Measurements from ENCODE around the gene GRM7. TPM values are rescaled to one million over a fixed set of nuclear protein-coding genes. Genes with fewer than 3 reads are reported as not detected.

The GRM7 gene
- total RNA-seq, 1 donor from 2014 or later = 0.80 TPM

DNA sequence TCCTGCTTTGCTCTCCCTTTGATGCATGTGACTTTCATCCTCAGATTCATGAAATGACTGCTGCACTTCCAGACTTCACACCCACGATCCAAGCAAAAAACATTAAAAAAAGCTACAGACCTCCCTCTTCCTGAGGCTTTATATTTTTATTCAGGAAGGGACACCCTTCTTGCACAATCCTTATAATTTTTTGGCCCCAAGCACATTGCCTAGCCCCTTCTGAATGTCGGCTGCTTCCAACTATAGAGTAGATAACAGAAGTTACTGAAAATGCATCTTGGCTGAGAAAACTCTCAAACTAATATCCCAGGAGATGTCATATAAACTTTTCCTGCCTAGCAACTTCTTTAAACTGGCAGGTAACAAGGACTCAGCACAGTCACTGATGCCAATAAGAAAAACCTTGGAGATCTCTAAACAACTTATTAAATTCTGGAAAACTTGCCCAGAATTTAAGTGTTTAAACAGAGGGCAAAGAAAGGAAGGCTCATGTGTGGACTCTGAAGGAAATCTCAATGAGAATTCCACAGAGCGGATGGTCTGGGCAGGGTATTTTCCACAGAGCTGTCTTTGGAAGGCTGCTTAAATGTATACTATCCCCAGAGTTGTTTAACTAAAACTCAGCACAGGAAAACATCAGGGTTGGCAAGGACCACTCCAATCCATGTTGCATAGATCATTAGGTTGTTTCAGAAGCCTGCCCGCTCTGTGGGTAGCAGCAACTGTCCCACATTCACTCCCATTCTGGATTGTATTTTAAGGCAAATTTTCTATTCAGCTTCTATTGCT is 893.9 kb downstream of the GRM7 start:
- no peaks in the 10 kb centered on the region for H3K36me3 ChIP-seq
- no peak for DNase-seq (ENCODE audit: low spot score)
- no peaks in the 10 kb centered on the region for H3K36me3 Mint-ChIP-seq
- no peak overlapping the region for H3K9ac ChIP-seq
- H3K79me2 ChIP-seq (ENCODE audit: low read depth) = no peaks in the 10 kb centered on the region
- H2AFZ ChIP-seq (replicated peaks) = no peak overlapping the region
- H3K27me3 ChIP-seq = no peaks in the 10 kb centered on the region
- H3K4me3 ChIP-seq = no peak overlapping the region
- H3K27ac ChIP-seq = no peak overlapping the region
- no peaks in the 10 kb centered on the region for H3K9me3 ChIP-seq (ENCODE audit: low read depth)
- no peak overlapping the region for H3K4me3 Mint-ChIP-seq
- H3K4me1 Mint-ChIP-seq = no peaks in the 10 kb centered on the region
- no peaks in the 10 kb centered on the region for H3K4me1 ChIP-seq
- no peaks in the 10 kb centered on the region for H3F3A ChIP-seq (ENCODE audit: low read depth)
- no peaks in the 10 kb centered on the region for H3K9me3 Mint-ChIP-seq
- H4K20me1 ChIP-seq (ENCODE audit: low read depth) = no peaks in the 10 kb centered on the region
- H3K27ac Mint-ChIP-seq = no peak overlapping the region
- no peaks in the 10 kb centered on the region for H3K27me3 Mint-ChIP-seq (ENCODE audit: insufficient read depth, low read depth)
- TF ChIP-seq CTCF (IDR thresholded peaks at IDR 0.05) (no peak), EZH2 (IDR thresholded peaks at IDR 0.05) (no peak), EZH2phosphoT487 (IDR thresholded peaks at IDR 0.05) (no peak)
- no peak overlapping the region for H3K4me2 ChIP-seq

DNA sequence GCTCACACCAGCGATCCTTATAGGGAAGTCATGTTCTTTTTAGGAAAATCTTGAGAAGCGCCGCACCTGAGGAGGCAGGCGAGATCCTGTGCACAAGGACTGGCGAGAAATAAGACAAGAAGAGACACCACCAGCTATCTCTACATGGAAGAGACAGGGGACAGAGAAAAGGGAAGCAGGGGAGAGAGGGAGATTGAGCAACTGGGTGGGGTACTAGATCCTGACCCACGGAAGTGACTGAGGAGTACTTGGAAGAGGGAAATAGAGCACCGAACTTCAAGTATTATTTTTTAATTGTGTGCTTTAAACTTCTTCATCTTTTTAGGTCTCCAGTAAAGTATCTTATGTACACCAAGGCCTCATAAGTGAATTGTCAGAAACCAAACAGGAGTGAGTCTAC is 898.7 kb downstream of the GRM7 start:
- Histone ChIP-seq H3K4me1 (no peaks in the 10 kb centered on the region), H3F3A (ENCODE audit: low read depth) (no peaks in the 10 kb centered on the region), H4K20me1 (ENCODE audit: low read depth) (no peaks in the 10 kb centered on the region), H3K4me3 (no peak overlapping the region), H3K9me3 (ENCODE audit: low read depth) (no peaks in the 10 kb centered on the region), H3K27me3 (no peaks in the 10 kb centered on the region), H3K79me2 (ENCODE audit: low read depth) (no peaks in the 10 kb centered on the region), H3K36me3 (no peaks in the 10 kb centered on the region), H3K4me2 (no peak overlapping the region), H3K27ac (no peak overlapping the region), H2AFZ (replicated peaks) (no peak overlapping the region), H3K9ac (no peak overlapping the region)
- no peak overlapping the region for H3K4me3 Mint-ChIP-seq
- H3K27ac Mint-ChIP-seq = no peak overlapping the region
- H3K36me3 Mint-ChIP-seq = no peaks in the 10 kb centered on the region
- H3K4me1 Mint-ChIP-seq = no peaks in the 10 kb centered on the region
- H3K9me3 Mint-ChIP-seq = peaks cover 5% of the 10 kb centered on the region
- TF ChIP-seq CTCF (IDR thresholded peaks at IDR 0.05) (no peak), EZH2phosphoT487 (IDR thresholded peaks at IDR 0.05) (no peak), EZH2 (IDR thresholded peaks at IDR 0.05) (no peak)
- no peaks in the 10 kb centered on the region for H3K27me3 Mint-ChIP-seq (ENCODE audit: insufficient read depth, low read depth)
- DNase-seq (ENCODE audit: low spot score) = no peak

GRCh38 chr3:7760718-7761117 is 899.8 kb downstream of the GRM7 start:
- Histone ChIP-seq H2AFZ (replicated peaks) (no peak overlapping the region), H3F3A (ENCODE audit: low read depth) (no peaks in the 10 kb centered on the region), H3K4me2 (no peak overlapping the region), H3K9me3 (ENCODE audit: low read depth) (no peaks in the 10 kb centered on the region), H3K9ac (no peak overlapping the region), H3K36me3 (no peaks in the 10 kb centered on the region), H4K20me1 (ENCODE audit: low read depth) (no peaks in the 10 kb centered on the region), H3K4me3 (no peak overlapping the region), H3K4me1 (no peaks in the 10 kb centered on the region), H3K27me3 (no peaks in the 10 kb centered on the region), H3K27ac (no peak overlapping the region), H3K79me2 (ENCODE audit: low read depth) (no peaks in the 10 kb centered on the region)
- no peak for TF ChIP-seq CTCF (IDR thresholded peaks at IDR 0.05)
- no peak for TF ChIP-seq EZH2 (IDR thresholded peaks at IDR 0.05)
- no peak for TF ChIP-seq EZH2phosphoT487 (IDR thresholded peaks at IDR 0.05)
- Mint-ChIP-seq H3K27ac (no peak overlapping the region), H3K27me3 (ENCODE audit: insufficient read depth, low read depth) (no peaks in the 10 kb centered on the region), H3K4me1 (no peaks in the 10 kb centered on the region), H3K36me3 (no peaks in the 10 kb centered on the region), H3K4me3 (no peak overlapping the region), H3K9me3 (peaks cover 5% of the 10 kb centered on the region)
- DNase-seq (ENCODE audit: low spot score) = no peak

All from neural progenitor cell (in vitro differentiated cells).